PC-9 (cell line): Measurements from ENCODE around the gene C5orf58. TPM values are rescaled to one million over a fixed set of nuclear protein-coding genes. Genes with fewer than 3 reads are reported as not detected.

Source experiments
- BruUV-seq: library from RNA; stranded (reverse); fragments of 400-500 nt; replicated peaks from 2 replicates; lab custom pipeline; 2021; lab: Mats Ljungman, UMichigan
- CTCF ChIA-PET: fragments of 300-600 bp; sonication (Branson Sonifier 250); formaldehyde crosslinking; loops from one replicate; lab custom pipeline; 2022; ENCODE audit warnings: antibody characterized with exemption; lab: Charles Lee
- POLR2A ChIA-PET: fragments of 300-600 bp; sonication (Branson Sonifier 250); formaldehyde crosslinking; loops from one replicate; lab custom pipeline; 2022; ENCODE audit warnings: antibody characterized with exemption; ENCODE audit not compliant: unreplicated experiment; lab: Charles Lee
- DNase-seq, 2 experiments: peaks; one replicate each; pipeline versions ENCODE4 v3.0.0 to v3.0.0-alpha.2; 2015 to 2022; ENCODE audit warnings: mixed read lengths in 1 of 2
- H2AFZ ChIP-seq: fragments of 200-600 bp; sonication (generic); 2 replicates; pipeline ENCODE4 v1.8.1; 2017; ENCODE audit warnings: antibody characterized with exemption
- H3F3A ChIP-seq: fragments of 200-600 bp; sonication (generic); 2 replicates; pipeline ENCODE4 v1.8.1; 2017; ENCODE audit warnings: antibody characterized with exemption, mild to moderate bottlenecking, low read depth; ENCODE audit not compliant: insufficient read depth
- H3K27ac ChIP-seq: fragments of 200-600 bp; sonication (generic); 2 replicates; pipeline ENCODE4 v1.6.1; 2016; ENCODE audit warnings: mixed run types
- H3K27me3 ChIP-seq: fragments of 200-600 bp; sonication (generic); 2 replicates; pipeline ENCODE4 v1.6.1; 2016; ENCODE audit warnings: low read depth, mixed run types; ENCODE audit not compliant: insufficient read depth
- H3K36me3 ChIP-seq: fragments of 200-600 bp; sonication (generic); 2 replicates; pipeline ENCODE4 v1.6.1; 2016; ENCODE audit warnings: low read depth, mixed run types
- H3K4me1 ChIP-seq: fragments of 200-600 bp; sonication (generic); replicated peaks from 2 replicates; pipeline ENCODE4 v1.6.1; 2016; ENCODE audit warnings: mixed run types; ENCODE audit not compliant: insufficient read depth
- H3K4me2 ChIP-seq: fragments of 200-600 bp; sonication (generic); 2 replicates; pipeline ENCODE4 v1.6.1; 2017; ENCODE audit warnings: mixed run types
- H3K4me3 ChIP-seq: fragments of 200-600 bp; sonication (generic); 2 replicates; pipeline ENCODE4 v1.6.1; 2016; ENCODE audit warnings: mixed run types
- H3K79me2 ChIP-seq: fragments of 200-600 bp; sonication (generic); 2 replicates; pipeline ENCODE4 v1.6.1; 2017; ENCODE audit warnings: low read depth, mixed run types
- H3K9me2 ChIP-seq: fragments of 200-600 bp; sonication (generic); 2 replicates; pipeline ENCODE4 v1.8.1; 2017; ENCODE audit warnings: mild to moderate bottlenecking; ENCODE audit not compliant: insufficient read depth
- H3K9me3 ChIP-seq: fragments of 200-600 bp; sonication (generic); 2 replicates; pipeline ENCODE4 v1.8.1; 2016; ENCODE audit warnings: low read depth; ENCODE audit not compliant: insufficient read depth
- H4K20me1 ChIP-seq: fragments of 200-600 bp; sonication (generic); 2 replicates; pipeline ENCODE4 v1.8.1; 2017; ENCODE audit not compliant: insufficient read depth
- EZH2 ChIP-seq: fragments of 200-600 bp; sonication (generic); IDR thresholded peaks from 2 replicates; pipeline ENCODE4 v1.8.0; 2017; ENCODE audit warnings: antibody characterized with exemption, low read depth
- intact Hi-C: fragments of 100-400 bp; cut with micrococcal nuclease; formaldehyde crosslinking; loops from one replicate; pipeline ENCODE4 v1.10.0; 2022; ENCODE audit not compliant: unreplicated experiment
- total RNA-seq: library from RNA; stranded (reverse); gene quantifications from 2 replicates; pipeline ENCODE4 v1.2.3, GENCODE V29; 2021
- TF ChIP-seq, protein P1 (sequence below): fragments of 200-600 bp; sonication (generic); conservative IDR thresholded peaks from 2 replicates; pipeline ENCODE4 v1.6.1; 2017; ENCODE audit warnings: mixed run types, antibody characterized with exemption, mild to moderate bottlenecking, moderate library complexity

C5orf58 gene
- total RNA-seq, 1 experiment from 2014 or later, result not detected

DNA sequence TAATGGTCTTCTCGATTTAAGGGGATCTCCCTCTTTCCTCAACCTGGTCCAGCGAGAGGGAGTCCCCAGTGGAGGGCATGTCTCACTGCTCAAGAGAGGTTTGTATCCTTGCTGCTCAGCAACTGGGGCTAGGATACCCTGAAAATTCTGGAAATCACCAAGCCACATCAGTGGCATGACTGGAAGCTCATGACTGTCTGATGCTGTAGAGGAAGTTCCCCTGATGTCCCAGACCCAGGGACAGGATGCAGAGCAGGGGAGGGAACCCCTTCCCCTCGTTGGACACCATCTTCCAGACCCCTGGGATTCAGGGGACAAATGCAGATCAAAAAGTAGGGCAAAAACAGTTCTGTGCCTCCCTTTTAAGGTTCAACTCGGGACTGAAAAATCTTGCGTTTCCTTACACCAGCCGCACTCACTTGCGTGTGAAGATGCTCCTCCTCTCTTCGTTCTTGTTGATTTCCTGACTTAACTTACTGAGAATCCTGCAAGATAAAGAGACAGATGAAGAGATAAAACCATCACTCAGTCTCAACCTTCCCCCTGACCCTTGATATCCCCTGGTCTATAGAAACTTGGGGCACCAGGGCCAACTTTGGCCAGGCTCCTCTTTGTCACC lies 42.7 kb downstream of the C5orf58 start:
- no peak for DNase-seq
- H3K79me2 ChIP-seq, result no peaks in the 10 kb centered on the region
- H3K4me1 ChIP-seq, result no peaks in the 10 kb centered on the region; the same call in 1 of the 2 replicates
- H3K27ac ChIP-seq, result no peak overlapping the region
- no peak overlapping the region for H3K4me2 ChIP-seq
- TF ChIP-seq, protein P1, sequence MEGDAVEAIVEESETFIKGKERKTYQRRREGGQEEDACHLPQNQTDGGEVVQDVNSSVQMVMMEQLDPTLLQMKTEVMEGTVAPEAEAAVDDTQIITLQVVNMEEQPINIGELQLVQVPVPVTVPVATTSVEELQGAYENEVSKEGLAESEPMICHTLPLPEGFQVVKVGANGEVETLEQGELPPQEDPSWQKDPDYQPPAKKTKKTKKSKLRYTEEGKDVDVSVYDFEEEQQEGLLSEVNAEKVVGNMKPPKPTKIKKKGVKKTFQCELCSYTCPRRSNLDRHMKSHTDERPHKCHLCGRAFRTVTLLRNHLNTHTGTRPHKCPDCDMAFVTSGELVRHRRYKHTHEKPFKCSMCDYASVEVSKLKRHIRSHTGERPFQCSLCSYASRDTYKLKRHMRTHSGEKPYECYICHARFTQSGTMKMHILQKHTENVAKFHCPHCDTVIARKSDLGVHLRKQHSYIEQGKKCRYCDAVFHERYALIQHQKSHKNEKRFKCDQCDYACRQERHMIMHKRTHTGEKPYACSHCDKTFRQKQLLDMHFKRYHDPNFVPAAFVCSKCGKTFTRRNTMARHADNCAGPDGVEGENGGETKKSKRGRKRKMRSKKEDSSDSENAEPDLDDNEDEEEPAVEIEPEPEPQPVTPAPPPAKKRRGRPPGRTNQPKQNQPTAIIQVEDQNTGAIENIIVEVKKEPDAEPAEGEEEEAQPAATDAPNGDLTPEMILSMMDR, result no peak
- no peak for TF ChIP-seq EZH2
- H3K4me3 ChIP-seq, result no peak overlapping the region
- no peaks in the 10 kb centered on the region for H3K36me3 ChIP-seq
- CTCF ChIA-PET, result no interaction called here
- intact Hi-C loops, result no loop called here
- H4K20me1 ChIP-seq, result no peaks in the 10 kb centered on the region
- no peaks in the 10 kb centered on the region for H3F3A ChIP-seq
- POLR2A ChIA-PET, result interaction anchor here (0.7 kb wide), 1 partner anchor 1663 kb away, joined by 3 read pairs; no protein-coding TSS in a partner anchor
- peaks cover 9% of the 10 kb centered on the region; the same call in 1 of the 2 replicates for H3K27me3 ChIP-seq
- no peaks in the 10 kb centered on the region for H3K9me2 ChIP-seq
- no peak overlapping the region for H2AFZ ChIP-seq
- H3K9me3 ChIP-seq, result no peaks in the 10 kb centered on the region
- no TSS peak for BruUV-seq

DNA sequence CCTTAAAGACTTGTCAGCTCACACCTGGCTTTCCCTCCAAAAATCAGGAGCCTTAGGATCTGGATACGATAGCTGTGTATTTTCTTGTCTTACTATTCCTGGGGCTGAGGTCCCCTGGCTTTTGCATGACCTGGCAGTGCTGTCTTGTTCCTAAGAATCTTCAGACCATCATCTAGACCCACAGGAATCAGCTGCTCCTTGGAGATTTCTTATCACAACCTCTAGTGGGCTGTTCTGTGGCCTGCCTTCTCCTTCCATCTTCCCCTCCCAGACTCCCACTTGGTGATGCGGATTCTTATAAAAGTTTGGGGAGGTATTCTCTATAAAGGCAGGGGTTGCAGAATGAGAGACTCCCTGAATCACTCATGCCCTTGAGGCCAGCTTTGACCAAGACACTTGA lies 43.4 kb downstream of the C5orf58 start:
- Histone ChIP-seq H3K4me3 (no peak overlapping the region), H3K4me2 (no peak overlapping the region), H3K9me2 (no peaks in the 10 kb centered on the region), H3K36me3 (no peaks in the 10 kb centered on the region), H3K27ac (no peak overlapping the region), H3K27me3 (peaks cover 9% of the 10 kb centered on the region; the same call in 1 of the 2 replicates), H3K4me1 (no peaks in the 10 kb centered on the region; the same call in 1 of the 2 replicates), H2AFZ (no peak overlapping the region), H3K79me2 (no peaks in the 10 kb centered on the region), H4K20me1 (no peaks in the 10 kb centered on the region), H3K9me3 (no peaks in the 10 kb centered on the region), H3F3A (no peaks in the 10 kb centered on the region)
- no peak for TF ChIP-seq EZH2
- TF ChIP-seq, protein P1, result no peak
- ChIA-PET POLR2A (interaction anchor here (0.7 kb wide), 1 partner anchor 1663 kb away, joined by 3 read pairs; no protein-coding TSS in a partner anchor), CTCF (no interaction called here)
- no TSS peak for BruUV-seq
- intact Hi-C loops, result no loop called here
- no peak for DNase-seq

GRCh38 chr5:170277867-170278281 lies 45.1 kb downstream of the C5orf58 start:
- Histone ChIP-seq H3F3A (no peaks in the 10 kb centered on the region), H3K36me3 (no peaks in the 10 kb centered on the region), H3K4me1 (no peaks in the 10 kb centered on the region; the same call in 1 of the 2 replicates), H3K4me2 (no peak overlapping the region), H3K79me2 (no peaks in the 10 kb centered on the region), H2AFZ (no peak overlapping the region), H3K9me3 (no peaks in the 10 kb centered on the region), H3K9me2 (no peaks in the 10 kb centered on the region), H4K20me1 (no peaks in the 10 kb centered on the region), H3K4me3 (no peak overlapping the region), H3K27ac (no peak overlapping the region), H3K27me3 (peaks cover 15% of the 10 kb centered on the region)
- no TSS peak for BruUV-seq
- ChIA-PET CTCF (no interaction called here), POLR2A (no interaction called here)
- DNase-seq, result no peak
- no peak for TF ChIP-seq EZH2
- TF ChIP-seq, protein P1, result no peak
- intact Hi-C loops, result no loop called here
